ENCODE data around the gene FREM3.

- TF ChIP-seq CTCF (IDR thresholded peaks at IDR 0.05): no peak
- TF ChIP-seq CHD2 (IDR thresholded peaks at IDR 0.05; ENCODE audit: low read length, partially characterized antibody): no peak
- no peak for TF ChIP-seq ZSCAN20 (CRISPR knock-in tag; IDR thresholded peaks at IDR 0.05)
- no peak for TF ChIP-seq CEBPB (IDR thresholded peaks at IDR 0.05)
- TF ChIP-seq MAZ (IDR thresholded peaks at IDR 0.05; ENCODE audit: borderline replicate concordance, low read depth, low read length): no peak
- TF ChIP-seq SREBF2 (IDR thresholded peaks at IDR 0.05): no peak
- no peak for TF ChIP-seq USF2 (IDR thresholded peaks at IDR 0.05)
- no peak for TF ChIP-seq CHD4 (IDR thresholded peaks at IDR 0.05; ENCODE audit: borderline replicate concordance)
- TF ChIP-seq RNF2 (IDR thresholded peaks at IDR 0.05; ENCODE audit: borderline replicate concordance, low read depth): no peak
- TF ChIP-seq MAX (IDR thresholded peaks at IDR 0.05): no peak
Measured at GRCh38 chr4:143633833-143634232, 66.6 kb downstream of the FREM3 start.
